ENCODE data around the gene RFWD3. TPM values are rescaled to one million over a fixed set of nuclear protein-coding genes. Genes with fewer than 3 reads are reported as not detected.

The RFWD3 gene
- total RNA-seq, 4 donors from 2014 or later: 14.6 to 32.9 (median 25.1) TPM

DNA sequence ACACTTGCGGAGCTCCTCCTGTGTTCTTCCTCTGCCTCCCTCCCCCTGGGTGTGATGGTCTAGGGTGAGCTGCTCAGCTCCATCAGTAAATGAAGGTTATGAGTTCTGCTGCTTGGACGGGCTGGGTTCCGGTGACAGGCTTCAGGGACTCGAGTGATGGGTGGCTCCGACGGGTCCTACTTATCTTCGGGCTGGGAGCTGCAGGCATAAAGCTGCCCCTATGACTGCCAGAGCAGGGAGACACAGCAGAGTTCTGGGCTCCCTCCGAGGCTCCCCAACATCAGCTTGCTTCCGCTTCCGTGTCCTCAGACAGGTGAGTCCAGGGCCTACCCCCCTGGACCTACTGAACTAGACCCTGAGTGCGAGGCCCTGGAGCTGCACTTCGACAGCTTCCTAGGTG is 45.3 kb upstream of the RFWD3 start:
- TF ChIP-seq CTCF (IDR thresholded peaks at IDR 0.05) (no peak), POLR2A (IDR thresholded peaks at IDR 0.05) (no peak)
- 91 to 100% methylated on average over 4 to 11 of the region's 12 CpGs for WGBS, 2 donors
- DNase-seq: no peak
- Histone ChIP-seq H3K27me3 (no peaks in the 10 kb centered on the region), H3K4me3 (replicated peaks in 1 of 3) (no peak overlapping the region), H3K36me3 (no peaks in the 10 kb centered on the region), H3K4me1 (no peaks in the 10 kb centered on the region), H3K9me3 (no peaks in the 10 kb centered on the region), H3K27ac (no peak overlapping the region)
- intact Hi-C loops (cut with DNase I): no loop called here

DNA sequence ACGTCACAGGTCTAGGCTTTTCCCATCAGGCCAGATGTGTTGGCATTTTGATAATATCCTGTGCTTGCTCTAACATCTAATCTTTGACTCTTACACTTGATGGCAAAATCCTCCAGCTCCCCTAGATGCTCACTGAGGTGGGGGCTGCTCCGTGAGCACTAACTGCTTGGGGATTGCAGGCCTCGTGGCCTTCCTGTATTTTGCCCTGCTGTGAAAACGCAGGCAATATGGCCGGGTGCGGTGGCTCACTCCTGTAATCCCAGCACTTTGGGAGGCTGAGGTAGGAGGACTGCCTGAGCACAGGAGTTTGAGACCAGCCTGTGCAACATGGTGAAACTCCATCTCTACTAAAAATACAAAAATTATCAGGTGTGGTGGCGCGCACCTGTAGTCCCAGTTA is 43.7 kb upstream of the RFWD3 start:
- no peaks in the 10 kb centered on the region for H3K27me3 ChIP-seq
- TF ChIP-seq CTCF (IDR thresholded peaks at IDR 0.05): no peak
- TF ChIP-seq POLR2A (IDR thresholded peaks at IDR 0.05): no peak
- H3K4me3 ChIP-seq (replicated peaks in 1 of 3): no peak overlapping the region
- H3K36me3 ChIP-seq: no peaks in the 10 kb centered on the region
- no peak overlapping the region for H3K27ac ChIP-seq
- intact Hi-C loops (cut with DNase I): no loop called here
- no peaks in the 10 kb centered on the region for H3K9me3 ChIP-seq
- DNase-seq: no peak
- 96 to 99% methylated on average over 8 of the region's 8 CpGs for WGBS, 2 donors
- H3K4me1 ChIP-seq: no peaks in the 10 kb centered on the region

DNA sequence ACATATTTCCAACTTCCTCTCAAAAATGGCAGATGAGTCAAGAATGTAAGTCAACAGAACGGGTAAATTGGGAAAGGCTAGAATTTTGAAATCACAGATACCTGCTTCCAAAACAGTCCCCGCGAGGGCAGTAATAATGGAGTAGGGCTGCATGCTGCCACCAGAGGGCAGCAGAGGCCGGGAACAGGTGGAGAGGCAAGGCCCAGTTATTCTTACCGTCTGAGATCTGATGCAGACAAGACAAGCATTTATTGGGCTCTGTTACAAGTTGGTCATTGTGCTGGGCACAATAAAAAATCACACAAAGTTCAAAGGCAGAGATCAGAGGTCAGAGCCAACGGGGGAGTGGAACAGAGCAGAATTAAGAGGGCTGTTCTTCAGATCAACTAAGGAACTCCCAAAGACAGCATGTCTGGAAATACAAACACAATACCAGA is 42.8 kb upstream of the RFWD3 start:
- H3K4me3 ChIP-seq (replicated peaks in 1 of 3): no peak overlapping the region
- no peaks in the 10 kb centered on the region for H3K4me1 ChIP-seq
- TF ChIP-seq POLR2A (IDR thresholded peaks at IDR 0.05): no peak
- peak; percentile 89 to 96 (median 92) for TF ChIP-seq CTCF (IDR thresholded peaks at IDR 0.05)
- no peaks in the 10 kb centered on the region for H3K9me3 ChIP-seq
- DNase-seq: peak; percentile 74 to 88
- 0 to 1% methylated on average over 6 of the region's 6 CpGs for WGBS, 2 donors
- no peaks in the 10 kb centered on the region for H3K36me3 ChIP-seq
- no peak overlapping the region for H3K27ac ChIP-seq
- H3K27me3 ChIP-seq: no peaks in the 10 kb centered on the region
- intact Hi-C loops (cut with DNase I): loop anchor here (5.0 to 10.0 kb wide), 2 partner anchors 153 to 405 kb away; partner anchors contain the start of gene LDHD

- intact Hi-C loops (cut with DNase I): loop anchor here (10.0 kb wide), 1 partner anchor 414 kb away; the partner anchor contains the start of gene LDHD
- peak in 1 of 2 donors; percentile 44 for TF ChIP-seq POLR2A (IDR thresholded peaks at IDR 0.05)
- no peak for TF ChIP-seq CTCF (IDR thresholded peaks at IDR 0.05)
- peak; percentile 56 to 61 for DNase-seq
- 9% methylated on average over 14 to 29 of the region's 35 CpGs for WGBS, 2 donors
- no peaks in the 10 kb centered on the region for H3K36me3 ChIP-seq
- peaks cover 0 to 5% of the 10 kb centered on the region in 2 donors for H3K4me1 ChIP-seq
- no peaks in the 10 kb centered on the region for H3K27me3 ChIP-seq
- H3K27ac ChIP-seq: peak within 1 kb of the TSS; percentile 48 to 88 (median 76)
- no peaks in the 10 kb centered on the region for H3K9me3 ChIP-seq
- H3K4me3 ChIP-seq (replicated peaks in 1 of 3): peak within 1 kb of the TSS; percentile 11 to 73 (median 35)
Observed at GRCh38 chr16:74700438-74701225, 34.0 kb upstream of the RFWD3 start, which contains the start of gene MLKL. MLKL (minus strand) TSS chr16:74700862; CDS start chr16:74695757, 5,105 bp downstream.

DNA sequence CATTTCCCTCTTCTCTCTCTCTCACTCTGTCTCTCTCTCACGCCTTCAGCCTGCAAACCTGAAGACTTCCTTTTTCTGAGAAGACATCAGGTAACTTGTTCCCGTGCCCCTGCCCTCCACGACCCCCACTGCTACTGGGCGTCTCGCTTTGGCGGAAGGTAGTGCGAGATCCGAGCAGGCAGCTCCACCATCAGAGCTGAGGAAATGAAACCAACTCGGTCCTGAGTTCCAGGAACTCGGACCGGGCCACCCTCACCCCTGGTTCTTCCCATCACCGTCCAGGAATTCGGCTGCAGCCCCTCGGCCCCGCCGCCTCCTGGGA is 33.4 kb upstream of the RFWD3 start:
- Histone ChIP-seq H3K4me1 (peaks cover 0 to 5% of the 10 kb centered on the region in 2 donors), H3K36me3 (no peaks in the 10 kb centered on the region), H3K9me3 (no peaks in the 10 kb centered on the region), H3K27me3 (no peaks in the 10 kb centered on the region), H3K4me3 (replicated peaks in 1 of 3) (peak overlapping the region; percentile 11 to 73 (median 35)), H3K27ac (peak overlapping the region; percentile 48 to 88 (median 76))
- DNase-seq: no peak
- intact Hi-C loops (cut with DNase I): loop anchor here (10.0 kb wide), 1 partner anchor 415 kb away; the partner anchor contains the start of gene LDHD
- TF ChIP-seq CTCF (IDR thresholded peaks at IDR 0.05): no peak
- TF ChIP-seq POLR2A (IDR thresholded peaks at IDR 0.05): no peak
- 3 to 14% methylated on average over 11 to 14 of the region's 16 CpGs for WGBS, 2 donors

All from thyroid gland (tissue), 4 donors.